ENCODE measurements around the gene MYO3B.

- TF ChIP-seq, protein P1, sequence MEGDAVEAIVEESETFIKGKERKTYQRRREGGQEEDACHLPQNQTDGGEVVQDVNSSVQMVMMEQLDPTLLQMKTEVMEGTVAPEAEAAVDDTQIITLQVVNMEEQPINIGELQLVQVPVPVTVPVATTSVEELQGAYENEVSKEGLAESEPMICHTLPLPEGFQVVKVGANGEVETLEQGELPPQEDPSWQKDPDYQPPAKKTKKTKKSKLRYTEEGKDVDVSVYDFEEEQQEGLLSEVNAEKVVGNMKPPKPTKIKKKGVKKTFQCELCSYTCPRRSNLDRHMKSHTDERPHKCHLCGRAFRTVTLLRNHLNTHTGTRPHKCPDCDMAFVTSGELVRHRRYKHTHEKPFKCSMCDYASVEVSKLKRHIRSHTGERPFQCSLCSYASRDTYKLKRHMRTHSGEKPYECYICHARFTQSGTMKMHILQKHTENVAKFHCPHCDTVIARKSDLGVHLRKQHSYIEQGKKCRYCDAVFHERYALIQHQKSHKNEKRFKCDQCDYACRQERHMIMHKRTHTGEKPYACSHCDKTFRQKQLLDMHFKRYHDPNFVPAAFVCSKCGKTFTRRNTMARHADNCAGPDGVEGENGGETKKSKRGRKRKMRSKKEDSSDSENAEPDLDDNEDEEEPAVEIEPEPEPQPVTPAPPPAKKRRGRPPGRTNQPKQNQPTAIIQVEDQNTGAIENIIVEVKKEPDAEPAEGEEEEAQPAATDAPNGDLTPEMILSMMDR (IDR thresholded peaks at IDR 0.05) = no peak
- no peak for TF ChIP-seq POLR2A (IDR thresholded peaks at IDR 0.05)
Measured at GRCh38 chr2:170305711-170306110, 127.8 kb downstream of the MYO3B start.
